HCT116 (cell line): ENCODE measurements around the gene PHYHIPL. TPM values are rescaled to one million over a fixed set of nuclear protein-coding genes. Genes with fewer than 3 reads are reported as not detected.

Experiments used
- ATAC-seq: fragments of 200-7000 bp; cut with Tn5 transposase; 2 replicates; pipeline ENCODE4 v1.9.1; 2020; ENCODE audit warnings: mild to moderate bottlenecking, moderate library complexity
- BruUV-seq: library from RNA; stranded (reverse); fragments of 400-500 nt; replicated peaks from 2 replicates; lab custom pipeline; 2021; lab: Mats Ljungman, UMichigan
- CTCF ChIA-PET: fragments of 300-600 bp; sonication (Branson Sonifier 250); formaldehyde crosslinking; loops from one replicate; lab custom pipeline; 2021; ENCODE audit warnings: antibody characterized with exemption; lab: Charles Lee
- POLR2A ChIA-PET: fragments of 300-600, 350-600 bp; sonication (Branson Sonifier 250); formaldehyde crosslinking; loops from one replicate; lab custom pipeline; 2021; ENCODE audit warnings: antibody characterized with exemption; lab: Charles Lee
- RAD21 ChIA-PET, 2 experiments: fragments of 300-600 bp; sonication (Branson Sonifier 250); formaldehyde crosslinking; loops; one replicate each; lab custom pipeline; 2023; ENCODE audit warnings: low total read pairs in 2 of 2; ENCODE audit not compliant: uncharacterized antibody in 2 of 2, unreplicated experiment in 2 of 2, low non-redundant PET in 1 of 2; lab: Charles Lee
- DNase-seq: peaks from one replicate; pipeline ENCODE4 v3.0.0-alpha.2; 2010; ENCODE audit warnings: low read depth, low spot score
- H2AFZ ChIP-seq: fragments of 200-600 bp; shearing (Covaris generic), sonication (generic); 2 replicates; pipeline ENCODE4 v1.6.1; 2017; ENCODE audit warnings: low read depth, mixed run types, mixed read lengths, antibody characterized with exemption, low read length; ENCODE audit not compliant: poor library complexity, severe bottlenecking
- H3K27ac ChIP-seq: 2 replicates; pipeline ENCODE4 v1.5.1; 2012; ENCODE audit warnings: low read depth, low read length
- H3K27me3 ChIP-seq: fragments of 200-600 bp; sonication (generic); 2 replicates; pipeline ENCODE4 v1.6.1; 2016; ENCODE audit warnings: mixed run types, low read length, mixed read lengths; ENCODE audit not compliant: insufficient read depth
- H3K36me3 ChIP-seq, 2 experiments: fragments of 200-500 bp in 1 of 2; fragments of 200-600 bp in 1 of 2; sonication (Bioruptor generic) in 1 of 2; sonication (generic) in 1 of 2; 2 replicates each; pipeline versions ENCODE4 v1.5.1 to v1.6.1; 2014 to 2016; ENCODE audit warnings: low read length in 2 of 2, inconsistent platforms in 1 of 2, mixed read lengths in 1 of 2, mixed run types in 1 of 2; ENCODE audit not compliant: insufficient read depth in 2 of 2, control insufficient read depth in 1 of 2
- H3K4me1 ChIP-seq, 2 experiments: fragments of 200-600 bp in 1 of 2; sonication (generic) in 1 of 2; 2 replicates each; pipeline versions ENCODE4 v1.5.1 to v1.6.1; 2012 to 2017; ENCODE audit warnings: low read length in 2 of 2, inconsistent platforms in 1 of 2, mild to moderate bottlenecking in 1 of 2, mixed read lengths in 1 of 2, mixed run types in 1 of 2, moderate library complexity in 1 of 2; ENCODE audit not compliant: insufficient read depth in 2 of 2, control insufficient read depth in 1 of 2
- H3K4me2 ChIP-seq: fragments of 200-600 bp; sonication (generic); 2 replicates; pipeline ENCODE4 v1.6.1; 2017; ENCODE audit warnings: mixed run types, low read length, mixed read lengths
- H3K4me3 ChIP-seq, 2 experiments: fragments of 200-600 bp in 1 of 2; sonication (generic) in 1 of 2; replicated peaks in 1 of 2; 2 replicates each; pipeline ENCODE4 v1.5.1; 2011 to 2016; ENCODE audit warnings: low read length in 2 of 2, control low read depth in 1 of 2, low read depth in 1 of 2, mild to moderate bottlenecking in 1 of 2, mixed read lengths in 1 of 2, mixed run types in 1 of 2
- H3K79me2 ChIP-seq: fragments of 200-600 bp; sonication (generic); 2 replicates; pipeline ENCODE4 v1.6.1; 2017; ENCODE audit warnings: mild to moderate bottlenecking, mixed run types, low read length, moderate library complexity, mixed read lengths; ENCODE audit not compliant: insufficient read depth
- H3K9ac ChIP-seq: fragments of 200-600 bp; sonication (generic); 2 replicates; pipeline ENCODE4 v1.6.1; 2016; ENCODE audit warnings: low read length, mixed read lengths
- H3K9me2 ChIP-seq: fragments of 200-600 bp; sonication (generic), shearing (Covaris generic); 2 replicates; pipeline ENCODE4 v1.6.1; 2017; ENCODE audit warnings: mixed run types, mild to moderate bottlenecking, moderate library complexity; ENCODE audit not compliant: insufficient read depth
- H3K9me3 ChIP-seq, 2 experiments: fragments of 200-500 bp in 1 of 2; fragments of 200-600 bp in 1 of 2; sonication (Bioruptor generic) in 1 of 2; sonication (generic) in 1 of 2; 2 replicates each; pipeline ENCODE4 v1.6.1; 2014 to 2017; ENCODE audit warnings: low read length in 2 of 2, mixed read lengths in 2 of 2, inconsistent platforms in 1 of 2, low read depth in 1 of 2, mild to moderate bottlenecking in 1 of 2, mixed run types in 1 of 2, moderate library complexity in 1 of 2; ENCODE audit not compliant: control insufficient read depth in 1 of 2, insufficient read depth in 1 of 2
- H4K20me1 ChIP-seq: fragments of 200-600 bp; sonication (generic), shearing (Covaris generic); 2 replicates; pipeline ENCODE4 v1.6.1; 2017; ENCODE audit warnings: mixed run types, mild to moderate bottlenecking, moderate library complexity; ENCODE audit not compliant: insufficient read depth
- CBX3 ChIP-seq: IDR thresholded peaks from 2 replicates; pipeline ENCODE4 v1.6.1; 2012; ENCODE audit warnings: low read depth
- CEBPB ChIP-seq: IDR thresholded peaks from 2 replicates; pipeline ENCODE4 v1.6.1; 2012; ENCODE audit warnings: low read depth
- EGR1 ChIP-seq: IDR thresholded peaks from 2 replicates; pipeline ENCODE4 v1.6.1; 2012; ENCODE audit warnings: low read depth
- ELF1 ChIP-seq: IDR thresholded peaks from 2 replicates; pipeline ENCODE4 v1.6.1; 2012; ENCODE audit warnings: low read depth, borderline replicate concordance
- EZH2 ChIP-seq: fragments of 200-600 bp; sonication (generic); IDR thresholded peaks from 2 replicates; pipeline ENCODE4 v1.6.1; 2017; ENCODE audit warnings: antibody characterized with exemption, mixed run types
- EZH2phosphoT487 ChIP-seq: fragments of 200-600 bp; IDR thresholded peaks from 2 replicates; pipeline ENCODE4 v1.6.1; 2018; ENCODE audit warnings: antibody characterized with exemption, borderline replicate concordance
- JUND ChIP-seq: IDR thresholded peaks from 2 replicates; pipeline ENCODE4 v1.6.1; 2012
- POLR2AphosphoS5 ChIP-seq: IDR thresholded peaks from 2 replicates; pipeline ENCODE4 v1.6.1; 2011; ENCODE audit warnings: mild to moderate bottlenecking, low read depth, low read length, moderate library complexity
- RAD21 ChIP-seq: IDR thresholded peaks from 2 replicates; pipeline ENCODE4 v1.6.1; 2012; ENCODE audit warnings: low read depth, mild to moderate bottlenecking
- SIN3A ChIP-seq: IDR thresholded peaks from 2 replicates; pipeline ENCODE4 v1.6.1; 2012; ENCODE audit warnings: low read depth
- SP1 ChIP-seq: IDR thresholded peaks from 2 replicates; pipeline ENCODE4 v1.6.1; 2012; ENCODE audit warnings: low read depth
- SRF ChIP-seq: IDR thresholded peaks from 2 replicates; pipeline ENCODE4 v1.6.1; 2012; ENCODE audit warnings: low read depth
- TCF7L2 ChIP-seq: IDR thresholded peaks from 2 replicates; pipeline ENCODE4 v1.7.0; 2011; ENCODE audit warnings: borderline replicate concordance, inconsistent platforms; ENCODE audit not compliant: insufficient read depth, insufficient read length; ENCODE audit errors: extremely low read depth
- YY1 ChIP-seq: IDR thresholded peaks from 2 replicates; pipeline ENCODE4 v1.6.1; 2011; ENCODE audit warnings: low read length, low read depth, moderate library complexity, mild to moderate bottlenecking; ENCODE audit not compliant: insufficient replicate concordance; ENCODE audit errors: extremely low read depth
- ZFX ChIP-seq: fragments of 450-650 bp; IDR thresholded peaks from 2 replicates; pipeline ENCODE4 v1.6.1; 2017
- ZNF274 ChIP-seq: fragments of 200-500 bp; sonication (Bioruptor generic); IDR thresholded peaks from 2 replicates; pipeline ENCODE4 v1.6.1; 2014; ENCODE audit warnings: mild to moderate bottlenecking, low read depth, low read length, inconsistent platforms
- intact Hi-C: fragments of 100-400 bp; cut with micrococcal nuclease; formaldehyde crosslinking; loops from 2 replicates; pipeline ENCODE4 v1.10.0; 2022
- total RNA-seq: library from RNA; stranded (reverse); gene quantifications from one replicate; pipeline ENCODE4 v1.2.1, GENCODE V29; 2021; ENCODE audit not compliant: unreplicated experiment
- TF ChIP-seq, protein P1 (sequence below), 3 experiments: fragments of 200-600 bp in 1 of 3; sonication (generic) in 1 of 3; IDR thresholded peaks in 2 of 3; conservative IDR thresholded peaks in 1 of 3; 2 replicates each; pipeline ENCODE4 v1.5.1; 2012 to 2017; ENCODE audit warnings: low read depth in 2 of 3, low read length in 2 of 3, antibody characterized with exemption in 1 of 3, borderline replicate concordance in 1 of 3, control low read depth in 1 of 3, mild to moderate bottlenecking in 1 of 3, mixed read lengths in 1 of 3, mixed run types in 1 of 3, moderate library complexity in 1 of 3; ENCODE audit not compliant: insufficient read depth in 1 of 3
- TF ChIP-seq, protein P2 (sequence below): IDR thresholded peaks from 2 replicates; pipeline ENCODE4 v1.6.1; 2012
- TF ChIP-seq, protein P3 (sequence below): IDR thresholded peaks from 2 replicates; pipeline ENCODE4 v1.6.1; 2012
- TF ChIP-seq, protein P4 (sequence below): IDR thresholded peaks from 2 replicates; pipeline ENCODE4 v1.6.1; 2012; ENCODE audit warnings: low read depth

Gene PHYHIPL
- total RNA-seq, 1 experiment from 2014 or later = not detected

DNA sequence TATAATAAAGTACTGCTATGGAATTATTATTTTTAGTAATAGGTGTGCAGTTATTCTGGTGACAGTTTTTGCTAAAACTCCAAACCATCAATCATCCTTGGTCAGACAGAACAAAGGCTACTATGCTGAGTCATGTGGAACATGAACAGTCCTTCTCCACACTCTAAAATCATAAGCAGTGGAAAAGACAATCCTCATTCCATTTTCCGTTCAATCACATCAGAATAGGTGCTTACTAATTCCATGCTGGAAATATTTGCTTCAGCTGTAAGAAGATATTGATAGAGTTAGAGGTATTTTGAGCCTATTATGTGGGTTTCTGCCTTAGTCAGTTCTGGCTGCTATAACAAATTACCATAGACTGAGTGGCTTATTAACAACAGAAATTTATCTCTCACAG lies 103.0 kb downstream of the PHYHIPL start:
- no peak overlapping the region for H3K4me2 ChIP-seq
- BruUV-seq = no TSS peak
- intact Hi-C loops = no loop called here
- RAD21 ChIA-PET = no interaction called here
- peaks cover 12% of the 10 kb centered on the region; the same call in 1 of the 2 replicates for H3K27me3 ChIP-seq
- CTCF ChIA-PET = no interaction called here
- no peak overlapping the region for H2AFZ ChIP-seq
- no peak overlapping the region for H3K27ac ChIP-seq
- POLR2A ChIA-PET = no interaction called here
- no peaks in the 10 kb centered on the region for H4K20me1 ChIP-seq
- no peak overlapping the region for H3K4me3 ChIP-seq
- DNase-seq (no peak), ATAC-seq (no peak)
- no peaks in the 10 kb centered on the region for H3K9me2 ChIP-seq
- no peaks in the 10 kb centered on the region for H3K79me2 ChIP-seq
- H3K36me3 ChIP-seq = no peaks in the 10 kb centered on the region
- H3K4me1 ChIP-seq = no peaks in the 10 kb centered on the region
- H3K9me3 ChIP-seq = no peaks in the 10 kb centered on the region
- H3K9ac ChIP-seq = no peak overlapping the region
- TF ChIP-seq CEBPB (no peak), ELF1 (no peak), TCF7L2 (no peak), SP1 (no peak), RAD21 (no peak), EZH2phosphoT487 (no peak), SRF (no peak), EGR1 (no peak), YY1 (no peak), CBX3 (no peak), EZH2 (no peak), ZNF274 (no peak), ZFX (no peak), JUND (no peak), SIN3A (no peak), POLR2AphosphoS5 (no peak)
- TF ChIP-seq, protein P1, sequence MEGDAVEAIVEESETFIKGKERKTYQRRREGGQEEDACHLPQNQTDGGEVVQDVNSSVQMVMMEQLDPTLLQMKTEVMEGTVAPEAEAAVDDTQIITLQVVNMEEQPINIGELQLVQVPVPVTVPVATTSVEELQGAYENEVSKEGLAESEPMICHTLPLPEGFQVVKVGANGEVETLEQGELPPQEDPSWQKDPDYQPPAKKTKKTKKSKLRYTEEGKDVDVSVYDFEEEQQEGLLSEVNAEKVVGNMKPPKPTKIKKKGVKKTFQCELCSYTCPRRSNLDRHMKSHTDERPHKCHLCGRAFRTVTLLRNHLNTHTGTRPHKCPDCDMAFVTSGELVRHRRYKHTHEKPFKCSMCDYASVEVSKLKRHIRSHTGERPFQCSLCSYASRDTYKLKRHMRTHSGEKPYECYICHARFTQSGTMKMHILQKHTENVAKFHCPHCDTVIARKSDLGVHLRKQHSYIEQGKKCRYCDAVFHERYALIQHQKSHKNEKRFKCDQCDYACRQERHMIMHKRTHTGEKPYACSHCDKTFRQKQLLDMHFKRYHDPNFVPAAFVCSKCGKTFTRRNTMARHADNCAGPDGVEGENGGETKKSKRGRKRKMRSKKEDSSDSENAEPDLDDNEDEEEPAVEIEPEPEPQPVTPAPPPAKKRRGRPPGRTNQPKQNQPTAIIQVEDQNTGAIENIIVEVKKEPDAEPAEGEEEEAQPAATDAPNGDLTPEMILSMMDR (IDR thresholded peaks at IDR 0.05 in 2 of 3, conservative IDR thresholded peaks at IDR 0.05 in 1 of 3; ENCODE audit: borderline replicate concordance in 1 of 3, insufficient read depth in 1 of 3, low read depth in 2 of 3, low read length in 2 of 3) = no peak
- TF ChIP-seq, protein P2, sequence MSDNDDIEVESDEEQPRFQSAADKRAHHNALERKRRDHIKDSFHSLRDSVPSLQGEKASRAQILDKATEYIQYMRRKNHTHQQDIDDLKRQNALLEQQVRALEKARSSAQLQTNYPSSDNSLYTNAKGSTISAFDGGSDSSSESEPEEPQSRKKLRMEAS = no peak
- TF ChIP-seq, protein P3, sequence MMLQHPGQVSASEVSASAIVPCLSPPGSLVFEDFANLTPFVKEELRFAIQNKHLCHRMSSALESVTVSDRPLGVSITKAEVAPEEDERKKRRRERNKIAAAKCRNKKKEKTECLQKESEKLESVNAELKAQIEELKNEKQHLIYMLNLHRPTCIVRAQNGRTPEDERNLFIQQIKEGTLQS = no peak
- TF ChIP-seq, protein P4, sequence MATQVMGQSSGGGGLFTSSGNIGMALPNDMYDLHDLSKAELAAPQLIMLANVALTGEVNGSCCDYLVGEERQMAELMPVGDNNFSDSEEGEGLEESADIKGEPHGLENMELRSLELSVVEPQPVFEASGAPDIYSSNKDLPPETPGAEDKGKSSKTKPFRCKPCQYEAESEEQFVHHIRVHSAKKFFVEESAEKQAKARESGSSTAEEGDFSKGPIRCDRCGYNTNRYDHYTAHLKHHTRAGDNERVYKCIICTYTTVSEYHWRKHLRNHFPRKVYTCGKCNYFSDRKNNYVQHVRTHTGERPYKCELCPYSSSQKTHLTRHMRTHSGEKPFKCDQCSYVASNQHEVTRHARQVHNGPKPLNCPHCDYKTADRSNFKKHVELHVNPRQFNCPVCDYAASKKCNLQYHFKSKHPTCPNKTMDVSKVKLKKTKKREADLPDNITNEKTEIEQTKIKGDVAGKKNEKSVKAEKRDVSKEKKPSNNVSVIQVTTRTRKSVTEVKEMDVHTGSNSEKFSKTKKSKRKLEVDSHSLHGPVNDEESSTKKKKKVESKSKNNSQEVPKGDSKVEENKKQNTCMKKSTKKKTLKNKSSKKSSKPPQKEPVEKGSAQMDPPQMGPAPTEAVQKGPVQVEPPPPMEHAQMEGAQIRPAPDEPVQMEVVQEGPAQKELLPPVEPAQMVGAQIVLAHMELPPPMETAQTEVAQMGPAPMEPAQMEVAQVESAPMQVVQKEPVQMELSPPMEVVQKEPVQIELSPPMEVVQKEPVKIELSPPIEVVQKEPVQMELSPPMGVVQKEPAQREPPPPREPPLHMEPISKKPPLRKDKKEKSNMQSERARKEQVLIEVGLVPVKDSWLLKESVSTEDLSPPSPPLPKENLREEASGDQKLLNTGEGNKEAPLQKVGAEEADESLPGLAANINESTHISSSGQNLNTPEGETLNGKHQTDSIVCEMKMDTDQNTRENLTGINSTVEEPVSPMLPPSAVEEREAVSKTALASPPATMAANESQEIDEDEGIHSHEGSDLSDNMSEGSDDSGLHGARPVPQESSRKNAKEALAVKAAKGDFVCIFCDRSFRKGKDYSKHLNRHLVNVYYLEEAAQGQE = no peak
- TF ChIP-seq, all 23 proteins: peak for 0
